ENCODE results near the gene CARS2. TPM values are rescaled to one million over a fixed set of nuclear protein-coding genes. Genes with fewer than 3 reads are reported as not detected.

The CARS2 gene
- total RNA-seq, 4 donors from 2014 or later, result 32.9 to 56.9 (median 40.2) TPM

- Histone ChIP-seq H3K36me3 (peaks cover 49 to 99% (median 85%) of the 10 kb centered on the region in 4 donors), H3K9me3 (no peaks in the 10 kb centered on the region), H3K4me1 (no peaks in the 10 kb centered on the region), H3K27ac (replicated peaks in 1 of 4) (no peak overlapping the region), H3K4me3 (no peak overlapping the region), H3K27me3 (no peaks in the 10 kb centered on the region)
- TF ChIP-seq POLR2AphosphoS5 (IDR thresholded peaks at IDR 0.05) (no peak), CTCF (IDR thresholded peaks at IDR 0.05) (no peak), EP300 (IDR thresholded peaks at IDR 0.05) (no peak), POLR2A (IDR thresholded peaks at IDR 0.05; ENCODE audit: low read depth) (no peak)
- WGBS, result 93% methylated on average over 12 of the region's 12 CpGs
- DNase-seq (ENCODE audit: extremely low spot score), result no peak
- intact Hi-C loops (cut with DNase I), result loop anchor here (5.0 kb wide), 1 partner anchor 135 kb away; no protein-coding TSS in a partner anchor
Observed at GRCh38 chr13:110682746-110683145, 23.2 kb downstream of the CARS2 start.

GRCh38 chr13:110681868-110682550 lies 23.9 kb downstream of the CARS2 start:
- H3K4me1 ChIP-seq, result no peaks in the 10 kb centered on the region
- TF ChIP-seq POLR2AphosphoS5 (IDR thresholded peaks at IDR 0.05) (no peak), EP300 (IDR thresholded peaks at IDR 0.05) (no peak), POLR2A (IDR thresholded peaks at IDR 0.05; ENCODE audit: low read depth) (no peak), CTCF (IDR thresholded peaks at IDR 0.05) (no peak)
- WGBS, result 87% methylated on average over 14 of the region's 15 CpGs
- no peak for DNase-seq (ENCODE audit: extremely low spot score)
- intact Hi-C loops (cut with DNase I), result loop anchor here (5.0 kb wide), 1 partner anchor 135 kb away; no protein-coding TSS in a partner anchor
- no peak overlapping the region for H3K27ac ChIP-seq (replicated peaks in 1 of 4)
- H3K4me3 ChIP-seq, result no peak overlapping the region
- no peaks in the 10 kb centered on the region for H3K27me3 ChIP-seq
- no peaks in the 10 kb centered on the region for H3K9me3 ChIP-seq
- H3K36me3 ChIP-seq, result peaks cover 49 to 95% (median 79%) of the 10 kb centered on the region in 4 donors

- no peak overlapping the region for H3K4me3 ChIP-seq
- peak in 2 of 3 experiments; percentile 13 to 35 for TF ChIP-seq CTCF (IDR thresholded peaks at IDR 0.05)
- no peak for TF ChIP-seq POLR2A (IDR thresholded peaks at IDR 0.05; ENCODE audit: low read depth)
- TF ChIP-seq POLR2AphosphoS5 (IDR thresholded peaks at IDR 0.05), result no peak
- H3K27ac ChIP-seq (replicated peaks in 1 of 4), result no peak overlapping the region
- no peaks in the 10 kb centered on the region for H3K9me3 ChIP-seq
- intact Hi-C loops (cut with DNase I), result loop anchor here (5.0 kb wide), 1 partner anchor 136 kb away; no protein-coding TSS in a partner anchor
- WGBS, result 90% methylated on average over 7 of the region's 7 CpGs
- peaks cover 49 to 95% (median 80%) of the 10 kb centered on the region in 4 donors for H3K36me3 ChIP-seq
- DNase-seq (ENCODE audit: extremely low spot score), result no peak
- H3K4me1 ChIP-seq, result no peaks in the 10 kb centered on the region
- no peaks in the 10 kb centered on the region for H3K27me3 ChIP-seq
Observed at GRCh38 chr13:110680852-110681251, 25.1 kb downstream of the CARS2 start.

GRCh38 chr13:110677731-110678545 lies 28.0 kb downstream of the CARS2 start:
- TF ChIP-seq POLR2A (IDR thresholded peaks at IDR 0.05; ENCODE audit: low read depth) (no peak), CTCF (IDR thresholded peaks at IDR 0.05) (no peak), POLR2AphosphoS5 (IDR thresholded peaks at IDR 0.05) (no peak)
- intact Hi-C loops (cut with DNase I), result no loop called here
- no peak overlapping the region for H3K27ac ChIP-seq (replicated peaks in 1 of 4)
- H3K4me3 ChIP-seq, result no peak overlapping the region
- DNase-seq (ENCODE audit: extremely low spot score), result no peak
- 87% methylated on average over 22 of the region's 28 CpGs for WGBS
- H3K36me3 ChIP-seq, result peaks cover 38 to 77% (median 62%) of the 10 kb centered on the region in 4 donors
- no peaks in the 10 kb centered on the region for H3K4me1 ChIP-seq
- no peaks in the 10 kb centered on the region for H3K27me3 ChIP-seq
- H3K9me3 ChIP-seq, result no peaks in the 10 kb centered on the region

Measured in esophagus muscularis mucosa (tissue), 4 donors.